ENCODE results near the gene NT5DC3.

The NT5DC3 gene

DNA sequence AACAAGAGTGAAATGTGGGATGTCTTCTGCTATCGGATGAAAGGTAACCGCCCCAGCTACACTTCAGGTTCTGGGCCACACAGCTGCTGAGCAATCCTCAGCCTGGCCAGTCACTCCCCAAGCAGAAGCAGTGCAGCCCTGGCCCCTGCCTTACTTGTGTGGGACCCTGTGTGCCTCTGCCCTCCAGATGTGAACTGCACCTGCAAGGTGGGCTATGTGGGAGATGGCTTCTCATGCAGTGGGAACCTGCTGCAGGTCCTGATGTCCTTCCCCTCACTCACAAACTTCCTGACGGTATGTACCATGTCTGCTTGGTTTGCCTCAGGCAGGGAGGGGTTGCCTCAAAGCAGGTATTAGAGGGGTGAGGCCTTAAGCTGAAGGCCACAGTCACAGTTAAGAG is 85.6 kb downstream of the NT5DC3 start:
- no peak for DNase-seq (ENCODE audit: low read depth, low spot score)

- no peak for DNase-seq (ENCODE audit: low read depth, low spot score)
These were observed 89.4 kb downstream of the NT5DC3 start for GRCh38 chr12:103751600-103751999.

DNA sequence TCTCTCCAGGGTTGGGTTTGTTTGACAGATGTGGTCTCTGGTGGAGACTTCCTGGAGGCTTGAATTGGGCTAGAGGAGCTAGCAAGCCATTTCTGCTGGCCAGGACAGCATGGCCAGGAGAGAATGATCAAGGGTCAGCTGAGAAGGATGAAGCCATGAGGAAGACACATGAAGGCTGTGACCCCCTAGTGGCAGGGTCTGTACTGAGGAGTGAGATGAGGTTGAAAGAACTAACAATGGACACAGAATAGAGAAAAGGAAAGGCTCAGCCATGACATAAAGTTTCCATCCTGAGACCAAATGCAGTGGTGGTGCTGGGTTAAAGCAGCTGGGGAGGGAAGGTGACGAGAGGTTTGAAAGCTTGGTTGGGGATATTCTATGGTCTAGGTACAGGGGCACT is 89.9 kb downstream of the NT5DC3 start:
- no peak for DNase-seq (ENCODE audit: low read depth, low spot score)

DNA sequence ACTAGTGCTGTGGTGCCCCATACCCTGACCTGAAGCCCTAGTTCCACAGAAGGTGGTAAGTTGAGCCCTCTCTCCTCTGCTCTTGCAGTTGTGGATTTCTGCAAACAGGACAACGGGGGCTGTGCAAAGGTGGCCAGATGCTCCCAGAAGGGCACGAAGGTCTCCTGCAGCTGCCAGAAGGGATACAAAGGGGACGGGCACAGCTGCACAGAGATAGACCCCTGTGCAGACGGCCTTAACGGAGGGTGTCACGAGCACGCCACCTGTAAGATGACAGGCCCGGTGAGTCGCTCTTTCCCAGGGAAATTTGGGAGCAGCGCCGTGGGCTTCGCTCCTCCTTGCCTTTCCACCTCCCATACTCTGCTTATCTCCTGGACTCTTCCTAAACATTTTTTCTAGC is 92.2 kb downstream of the NT5DC3 start:
- no peak for DNase-seq (ENCODE audit: low read depth, low spot score)

DNA sequence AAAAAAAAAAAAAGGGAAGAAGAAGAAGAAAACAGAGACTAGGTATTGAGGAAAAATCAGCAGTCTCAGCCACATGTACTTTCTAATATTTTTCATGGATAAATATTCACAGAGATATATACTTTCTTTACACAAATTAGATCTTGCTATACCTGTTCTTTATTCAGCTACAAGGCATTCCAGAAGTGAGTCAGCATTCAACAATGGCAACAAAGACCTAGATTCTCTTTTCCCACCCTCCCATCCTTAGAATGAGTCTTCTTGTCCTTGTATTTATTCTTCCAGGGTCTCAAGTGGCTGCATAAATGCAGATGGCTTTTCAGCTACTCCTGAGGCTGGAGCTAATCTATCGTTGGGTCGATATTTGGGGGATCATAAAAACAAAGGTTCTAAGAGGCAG is 93.0 kb downstream of the NT5DC3 start:
- DNase-seq (ENCODE audit: low read depth, low spot score) = no peak

DNA sequence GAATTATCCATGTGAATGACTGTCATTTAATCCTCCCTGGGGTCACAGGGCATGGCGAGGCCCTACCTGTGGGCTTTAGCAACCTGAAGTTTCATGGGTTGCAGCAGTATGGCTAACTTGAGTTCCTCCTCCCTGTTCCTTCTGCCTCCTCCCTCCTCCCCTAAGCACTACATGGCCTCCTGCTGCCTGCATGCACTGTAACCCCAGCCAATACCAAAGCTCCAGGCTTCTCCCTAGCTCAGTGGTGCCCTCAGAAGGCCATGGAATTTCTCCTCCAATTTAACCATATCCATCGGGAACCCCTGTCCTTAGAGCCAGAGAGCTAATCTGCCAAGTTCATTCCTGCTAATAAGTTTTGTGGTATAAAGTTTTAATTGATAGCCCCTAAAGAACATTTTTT is 95.1 kb downstream of the NT5DC3 start:
- DNase-seq (ENCODE audit: low read depth, low spot score) = no peak

DNA sequence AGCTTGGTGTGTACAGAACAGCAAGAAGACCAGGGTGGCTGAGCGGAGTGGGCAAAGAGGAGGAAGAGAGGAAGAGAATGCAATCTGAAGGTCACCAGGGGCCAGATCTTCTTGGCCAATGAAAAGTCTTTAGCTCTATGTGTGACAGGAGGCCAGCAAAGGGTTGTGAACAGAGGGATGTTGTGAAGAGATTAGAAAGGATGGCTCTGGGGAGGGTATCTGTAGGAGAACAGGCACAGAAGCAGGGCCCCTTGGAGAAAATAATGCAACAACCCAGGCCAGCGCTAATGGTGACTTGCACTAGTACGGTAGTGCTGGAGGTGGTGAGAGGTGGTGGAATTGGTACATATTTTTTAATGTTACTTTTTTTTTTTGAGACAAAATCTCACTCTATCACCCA is 97.2 kb downstream of the NT5DC3 start:
- no peak for DNase-seq (ENCODE audit: low read depth, low spot score)

DNA sequence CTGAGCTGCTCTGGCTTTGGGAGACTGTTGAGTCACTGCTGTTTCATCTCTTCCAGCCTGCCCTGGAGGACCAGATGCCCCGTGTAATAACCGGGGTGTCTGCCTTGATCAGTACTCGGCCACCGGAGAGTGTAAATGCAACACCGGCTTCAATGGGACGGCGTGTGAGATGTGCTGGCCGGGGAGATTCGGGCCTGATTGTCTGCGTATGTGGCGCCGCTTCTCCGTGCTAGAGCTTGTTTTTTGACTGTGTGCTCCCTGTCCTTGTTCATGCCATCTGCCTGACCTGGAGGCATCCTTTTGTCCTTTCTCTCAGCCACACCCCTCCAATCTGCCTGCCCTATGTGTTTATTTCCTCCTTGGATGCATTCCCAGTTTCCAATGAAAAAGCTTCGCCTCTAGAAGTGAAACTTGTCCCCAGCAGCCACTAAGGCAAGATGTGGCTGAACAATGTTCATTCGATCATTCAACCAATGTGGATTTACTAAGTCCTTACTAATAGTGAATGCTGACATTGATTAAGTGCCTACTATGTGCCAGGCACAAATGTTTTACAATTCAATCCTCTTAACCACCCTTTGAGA is 98.6 kb downstream of the NT5DC3 start:
- no peak for DNase-seq (ENCODE audit: low read depth, low spot score)

DNA sequence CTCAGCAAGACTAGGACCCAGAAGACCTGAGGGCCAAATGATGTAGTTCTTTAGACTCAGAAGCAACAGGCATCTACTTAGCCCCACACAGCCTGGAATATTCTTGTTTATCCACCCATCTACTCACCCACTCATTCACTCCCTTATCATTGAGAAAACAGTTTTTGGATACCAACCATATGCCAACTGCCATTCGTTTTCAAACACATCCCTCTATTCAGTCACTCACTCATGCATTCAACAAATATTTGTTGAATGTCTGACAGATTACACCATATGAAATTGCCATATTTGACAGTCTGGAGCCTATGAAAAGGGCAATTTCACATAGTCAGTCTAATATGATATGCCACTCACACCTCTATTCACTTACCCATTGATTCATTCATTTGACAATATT is 103.2 kb downstream of the NT5DC3 start:
- no peak for DNase-seq (ENCODE audit: low read depth, low spot score)

GRCh38 chr12:103736572-103736971 is 104.5 kb downstream of the NT5DC3 start:
- DNase-seq (ENCODE audit: low read depth, low spot score) = no peak

DNA sequence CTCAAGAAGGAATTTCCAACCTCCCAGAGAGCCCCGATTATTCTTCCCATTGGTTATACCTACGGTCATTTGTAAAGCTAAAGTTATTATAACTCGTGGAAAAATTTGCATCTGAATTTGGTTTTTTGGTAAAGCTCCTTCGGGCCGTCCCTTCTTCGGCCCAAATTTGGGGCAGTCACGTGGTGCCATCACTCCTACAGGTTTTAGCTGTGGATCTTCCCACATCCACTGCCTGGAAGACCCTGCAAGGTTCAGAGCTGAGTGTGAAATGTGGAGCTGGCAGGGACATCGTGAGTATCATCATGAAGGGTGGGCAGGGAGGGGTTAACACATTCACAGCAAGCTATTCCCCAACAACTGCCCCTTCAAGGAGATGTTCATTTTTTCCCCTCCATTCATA is 105.7 kb downstream of the NT5DC3 start:
- no peak for DNase-seq (ENCODE audit: low read depth, low spot score)

DNA sequence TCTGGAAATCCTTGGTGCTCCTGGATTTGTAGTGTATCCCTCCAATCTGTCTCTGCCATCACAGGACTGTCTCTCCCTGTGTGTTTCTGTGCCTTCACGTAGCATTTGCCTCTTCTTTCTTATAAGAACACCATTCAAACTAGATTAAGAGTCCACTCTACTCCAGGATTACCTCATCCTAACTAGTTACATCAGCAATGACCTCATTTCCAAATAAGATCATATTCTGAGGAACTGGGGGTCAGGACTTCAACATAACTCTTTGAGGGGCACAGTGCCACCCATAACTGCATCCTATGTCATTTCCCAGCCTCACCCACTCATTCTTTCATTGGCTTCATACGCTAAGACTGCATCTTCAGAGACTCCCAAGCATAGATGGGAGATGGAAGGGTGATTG is 106.2 kb downstream of the NT5DC3 start:
- DNase-seq (ENCODE audit: low read depth, low spot score) = no peak

DNA sequence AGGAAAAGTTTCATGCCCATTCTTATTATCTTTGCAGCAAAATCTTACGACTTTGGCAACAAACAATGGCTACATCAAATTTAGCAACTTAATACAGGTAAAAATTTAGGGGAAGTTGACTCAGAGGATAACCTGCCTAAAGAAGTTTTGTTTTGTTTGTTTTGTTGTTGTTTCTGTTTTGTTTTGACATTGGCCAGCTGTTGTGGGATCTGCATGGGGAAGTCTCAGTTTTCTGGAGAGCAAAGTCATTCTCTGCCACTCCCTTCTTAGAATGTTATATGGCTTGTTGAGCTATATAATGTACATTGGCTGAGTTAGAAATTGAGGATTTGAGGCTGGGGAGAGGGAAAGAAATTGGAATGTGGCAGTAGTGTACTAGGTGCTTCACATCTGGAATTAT is 109.5 kb downstream of the NT5DC3 start:
- no peak for DNase-seq (ENCODE audit: low read depth, low spot score)

DNA sequence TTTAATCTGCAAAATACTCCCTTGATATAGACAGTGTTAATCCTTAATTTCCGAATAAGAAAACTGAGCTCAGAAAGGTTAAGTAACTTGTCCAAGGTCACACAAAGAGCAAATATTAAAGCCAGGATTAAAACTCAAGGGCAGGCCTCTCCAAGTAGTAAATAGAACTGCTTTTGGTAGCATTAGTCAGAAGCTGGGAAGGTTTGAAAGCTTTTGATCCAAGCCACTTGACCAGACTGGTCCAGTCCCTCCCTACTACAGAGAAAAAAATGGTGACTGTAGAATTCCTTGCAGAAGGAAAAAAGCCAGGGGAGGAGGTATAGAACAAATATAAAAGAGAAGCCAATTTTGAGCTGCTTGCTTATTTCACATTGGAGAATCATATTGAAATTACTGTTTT is 111.5 kb downstream of the NT5DC3 start:
- no peak for DNase-seq (ENCODE audit: low read depth, low spot score)

DNA sequence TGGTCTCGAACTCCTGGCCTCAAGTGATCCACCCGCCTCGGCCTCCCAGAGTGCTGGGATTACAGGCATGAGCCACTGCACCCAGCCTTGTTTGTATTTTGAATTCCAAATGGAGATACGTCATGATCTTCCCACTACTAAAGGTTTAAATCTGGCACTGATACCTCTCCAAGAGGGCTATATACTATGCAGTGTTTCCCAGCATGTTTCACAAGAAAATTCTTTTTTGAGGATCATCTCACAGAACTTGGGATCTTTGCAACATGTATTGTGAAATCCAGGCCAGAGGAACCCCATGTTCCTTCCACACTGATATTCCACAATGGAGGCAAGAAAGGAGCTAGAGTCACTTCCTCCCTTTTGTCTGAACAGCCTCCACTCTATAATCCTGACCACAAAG is 112.7 kb downstream of the NT5DC3 start:
- no peak for DNase-seq (ENCODE audit: low read depth, low spot score)

- DNase-seq (ENCODE audit: low read depth, low spot score) = no peak
These were observed 113.4 kb downstream of the NT5DC3 start for GRCh38 chr12:103727638-103728037.

DNA sequence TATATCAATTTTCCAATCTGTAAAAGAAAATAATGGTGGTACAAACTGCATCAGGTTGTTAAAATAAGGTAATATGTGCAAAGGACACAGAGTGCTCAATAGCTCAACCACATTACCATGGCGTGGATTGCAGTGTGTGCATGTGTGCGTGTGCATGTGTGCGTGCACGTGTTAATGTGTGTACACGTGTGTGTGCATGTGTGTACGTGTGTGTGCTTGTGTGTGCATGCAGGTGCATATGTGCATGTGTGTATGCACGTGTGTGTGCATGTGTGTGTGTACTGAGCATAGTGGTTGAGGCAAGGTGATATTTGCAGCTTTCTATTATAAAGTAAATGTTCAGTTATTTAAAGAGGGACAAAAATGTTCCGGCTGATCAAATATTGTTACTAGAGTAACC is 115.6 kb downstream of the NT5DC3 start:
- no peak for DNase-seq (ENCODE audit: low read depth, low spot score)
